Stimulated activated CD4-positive, alpha-beta T cell treated with anti-CD3 and anti-CD28 coated beads, Interleukin-2, amount 100 ng/mL, for 48 hours (primary cell): ENCODE results near the gene RUNX2.
A peak's percentile ranks its signal among the peaks of the same experiment; 100 is the strongest.

Experiments used
- DNase-seq, 2 donors: peaks; one replicate each; pipeline ENCODE4 v3.0.0-alpha.2; 2020

The RUNX2 gene

GRCh38 chr6:45436544-45437438 is 108.7 kb downstream of the RUNX2 start:
- DNase-seq = peak; percentile 24 to 37

- no peak for DNase-seq
Measured at GRCh38 chr6:45437439-45437815, 109.3 kb downstream of the RUNX2 start.

- DNase-seq = no peak
Measured at GRCh38 chr6:45438151-45438550, 110.0 kb downstream of the RUNX2 start.

- DNase-seq = no peak
Measured at GRCh38 chr6:45438849-45439406, 110.8 kb downstream of the RUNX2 start.

GRCh38 chr6:45439459-45439858 is 111.3 kb downstream of the RUNX2 start:
- no peak for DNase-seq

GRCh38 chr6:45439861-45440388 is 111.8 kb downstream of the RUNX2 start:
- no peak for DNase-seq

GRCh38 chr6:45441851-45442453 is 113.8 kb downstream of the RUNX2 start:
- no peak for DNase-seq

- DNase-seq = no peak
Measured at GRCh38 chr6:45442716-45443115, 114.6 kb downstream of the RUNX2 start.

GRCh38 chr6:45445364-45445748 is 117.2 kb downstream of the RUNX2 start:
- DNase-seq = no peak

GRCh38 chr6:45445749-45446549 is 117.8 kb downstream of the RUNX2 start:
- DNase-seq = peak in 1 of 2 donors; percentile 8

GRCh38 chr6:45447005-45447404 is 118.9 kb downstream of the RUNX2 start:
- DNase-seq = no peak

GRCh38 chr6:45447716-45448115 is 119.6 kb downstream of the RUNX2 start:
- DNase-seq = no peak

- no peak for DNase-seq
Measured at GRCh38 chr6:45448417-45449389, 120.6 kb downstream of the RUNX2 start.

GRCh38 chr6:45450132-45450531 is 122.0 kb downstream of the RUNX2 start:
- DNase-seq = no peak

- DNase-seq = no peak
Measured at GRCh38 chr6:45450831-45451230, 122.7 kb downstream of the RUNX2 start.

- no peak for DNase-seq
Measured at GRCh38 chr6:45454008-45454911, 126.1 kb downstream of the RUNX2 start.

GRCh38 chr6:45455408-45455807 is 127.3 kb downstream of the RUNX2 start:
- DNase-seq = no peak

GRCh38 chr6:45457141-45457540 is 129.0 kb downstream of the RUNX2 start:
- DNase-seq = no peak

- DNase-seq = no peak
Measured at GRCh38 chr6:45458672-45459071, 130.5 kb downstream of the RUNX2 start.

GRCh38 chr6:45460166-45460565 is 132.0 kb downstream of the RUNX2 start:
- no peak for DNase-seq

- DNase-seq = no peak
Measured at GRCh38 chr6:45461486-45461885, 133.4 kb downstream of the RUNX2 start.
